ENCODE measurements around the gene DPH6.

The DPH6 gene

GRCh38 chr15:35562641-35563040, 16.7 kb upstream of the DPH6 start:
- Histone ChIP-seq H3K27ac (ENCODE audit: low read length) (no peak overlapping the region), H3K79me2 (ENCODE audit: low read length) (no peaks in the 10 kb centered on the region), H2AFZ (ENCODE audit: low read depth, low read length) (no peak overlapping the region), H3K27me3 (ENCODE audit: low read depth, low read length) (no peaks in the 10 kb centered on the region), H4K20me1 (ENCODE audit: insufficient read depth, low read length) (no peaks in the 10 kb centered on the region), H3K4me3 (ENCODE audit: low read length) (no peak overlapping the region), H3K4me1 (ENCODE audit: low read length) (no peaks in the 10 kb centered on the region), H3K9me3 (ENCODE audit: insufficient read depth, low read length) (no peaks in the 10 kb centered on the region), H3K4me2 (ENCODE audit: low read length) (no peak overlapping the region), H3K9ac (ENCODE audit: low read length) (no peak overlapping the region), H3K36me3 (replicated peaks; ENCODE audit: low read depth, low read length) (no peaks in the 10 kb centered on the region)
- TF ChIP-seq EZH2phosphoT487 (IDR thresholded peaks at IDR 0.05; ENCODE audit: low read depth), result no peak

GRCh38 chr15:35561308-35561707, 15.3 kb upstream of the DPH6 start:
- H3K4me2 ChIP-seq (ENCODE audit: low read length), result no peak overlapping the region
- no peaks in the 10 kb centered on the region for H3K79me2 ChIP-seq (ENCODE audit: low read length)
- H3K4me1 ChIP-seq (ENCODE audit: low read length), result no peaks in the 10 kb centered on the region
- no peak overlapping the region for H3K9ac ChIP-seq (ENCODE audit: low read length)
- no peaks in the 10 kb centered on the region for H3K27me3 ChIP-seq (ENCODE audit: low read depth, low read length)
- TF ChIP-seq EZH2phosphoT487 (IDR thresholded peaks at IDR 0.05; ENCODE audit: low read depth) (no peak), CTCF (IDR thresholded peaks at IDR 0.05; ENCODE audit: low read depth, low read length) (no peak)
- no peaks in the 10 kb centered on the region for H4K20me1 ChIP-seq (ENCODE audit: insufficient read depth, low read length)
- no peak overlapping the region for H3K4me3 ChIP-seq (ENCODE audit: low read length)
- H3K27ac ChIP-seq (ENCODE audit: low read length), result no peak overlapping the region
- no peaks in the 10 kb centered on the region for H3K36me3 ChIP-seq (replicated peaks; ENCODE audit: low read depth, low read length)
- no peak overlapping the region for H2AFZ ChIP-seq (ENCODE audit: low read depth, low read length)
- no peaks in the 10 kb centered on the region for H3K9me3 ChIP-seq (ENCODE audit: insufficient read depth, low read length)

- H3K4me2 ChIP-seq (ENCODE audit: low read length), result no peak overlapping the region
- H3K4me1 ChIP-seq (ENCODE audit: low read length), result no peaks in the 10 kb centered on the region
- H3K79me2 ChIP-seq (ENCODE audit: low read length), result no peaks in the 10 kb centered on the region
- no peaks in the 10 kb centered on the region for H3K9me3 ChIP-seq (ENCODE audit: insufficient read depth, low read length)
- no peak for TF ChIP-seq EZH2phosphoT487 (IDR thresholded peaks at IDR 0.05; ENCODE audit: low read depth)
- TF ChIP-seq CTCF (IDR thresholded peaks at IDR 0.05; ENCODE audit: low read depth, low read length), result no peak
- H3K27me3 ChIP-seq (ENCODE audit: low read depth, low read length), result no peaks in the 10 kb centered on the region
- H2AFZ ChIP-seq (ENCODE audit: low read depth, low read length), result no peak overlapping the region
- no peak overlapping the region for H3K27ac ChIP-seq (ENCODE audit: low read length)
- H4K20me1 ChIP-seq (ENCODE audit: insufficient read depth, low read length), result no peaks in the 10 kb centered on the region
- no peak overlapping the region for H3K4me3 ChIP-seq (ENCODE audit: low read length)
- no peak overlapping the region for H3K9ac ChIP-seq (ENCODE audit: low read length)
- H3K36me3 ChIP-seq (replicated peaks; ENCODE audit: low read depth, low read length), result no peaks in the 10 kb centered on the region
Measured at GRCh38 chr15:35560870-35561269, 14.9 kb upstream of the DPH6 start.

- H3K9ac ChIP-seq (ENCODE audit: low read length), result no peak overlapping the region
- TF ChIP-seq EZH2phosphoT487 (IDR thresholded peaks at IDR 0.05; ENCODE audit: low read depth), result no peak
- no peak for TF ChIP-seq CTCF (IDR thresholded peaks at IDR 0.05; ENCODE audit: low read depth, low read length)
Measured at GRCh38 chr15:35560258-35560657, 14.3 kb upstream of the DPH6 start.

GRCh38 chr15:35559683-35560082, 13.7 kb upstream of the DPH6 start:
- no peaks in the 10 kb centered on the region for H3K27me3 ChIP-seq (ENCODE audit: low read depth, low read length)
- no peak overlapping the region for H3K4me2 ChIP-seq (ENCODE audit: low read length)
- no peaks in the 10 kb centered on the region for H3K36me3 ChIP-seq (replicated peaks; ENCODE audit: low read depth, low read length)
- H3K9me3 ChIP-seq (ENCODE audit: insufficient read depth, low read length), result no peaks in the 10 kb centered on the region
- TF ChIP-seq CTCF (IDR thresholded peaks at IDR 0.05; ENCODE audit: low read depth, low read length) (no peak), EZH2phosphoT487 (IDR thresholded peaks at IDR 0.05; ENCODE audit: low read depth) (no peak)
- H3K27ac ChIP-seq (ENCODE audit: low read length), result no peak overlapping the region
- H3K4me3 ChIP-seq (ENCODE audit: low read length), result no peak overlapping the region
- no peaks in the 10 kb centered on the region for H3K4me1 ChIP-seq (ENCODE audit: low read length)
- no peak overlapping the region for H2AFZ ChIP-seq (ENCODE audit: low read depth, low read length)
- no peaks in the 10 kb centered on the region for H3K79me2 ChIP-seq (ENCODE audit: low read length)
- no peak overlapping the region for H3K9ac ChIP-seq (ENCODE audit: low read length)
- H4K20me1 ChIP-seq (ENCODE audit: insufficient read depth, low read length), result no peaks in the 10 kb centered on the region

More at GRCh38 chr15:35560258-35560657, 14.3 kb upstream of the DPH6 start:
- Histone ChIP-seq H4K20me1 (ENCODE audit: insufficient read depth, low read length) (no peaks in the 10 kb centered on the region), H3K4me2 (ENCODE audit: low read length) (no peak overlapping the region), H3K4me1 (ENCODE audit: low read length) (no peaks in the 10 kb centered on the region), H3K79me2 (ENCODE audit: low read length) (no peaks in the 10 kb centered on the region), H3K9me3 (ENCODE audit: insufficient read depth, low read length) (no peaks in the 10 kb centered on the region), H3K36me3 (replicated peaks; ENCODE audit: low read depth, low read length) (no peaks in the 10 kb centered on the region), H3K27me3 (ENCODE audit: low read depth, low read length) (no peaks in the 10 kb centered on the region), H3K27ac (ENCODE audit: low read length) (no peak overlapping the region), H3K4me3 (ENCODE audit: low read length) (no peak overlapping the region), H2AFZ (ENCODE audit: low read depth, low read length) (no peak overlapping the region)
